Fibroblast of skin of right biceps (primary cell): Measurements from ENCODE around the gene CLEC10A.
"Not testable (repeated sequence)": the region's sequence is repeated elsewhere in the genome, so short reads cannot be mapped to it uniquely, and the experiment has no call there.

ENCODE experiments used
- DNase-seq: peaks from one replicate; pipeline ENCODE4 v3.0.0-alpha.2; 2013

The CLEC10A gene

GRCh38 chr17:7070712-7071111, 9.3 kb downstream of the CLEC10A start:
- DNase-seq: no peak

GRCh38 chr17:7068268-7068667, 11.8 kb downstream of the CLEC10A start:
- DNase-seq: no peak

GRCh38 chr17:7067198-7067597, 12.9 kb downstream of the CLEC10A start:
- DNase-seq: no peak

- DNase-seq: no peak
Measured at GRCh38 chr17:7064261-7064660, 15.8 kb downstream of the CLEC10A start.

GRCh38 chr17:7063518-7064094, 16.4 kb downstream of the CLEC10A start:
- no peak for DNase-seq

- peak; percentile 68 for DNase-seq
Measured at GRCh38 chr17:7060165-7060891, 19.7 kb downstream of the CLEC10A start.

GRCh38 chr17:7058831-7059447, 21.1 kb downstream of the CLEC10A start:
- no peak for DNase-seq

GRCh38 chr17:7056386-7056785, 23.7 kb downstream of the CLEC10A start:
- no peak for DNase-seq

GRCh38 chr17:7050583-7050982, 29.5 kb downstream of the CLEC10A start:
- not testable (repeated sequence) for DNase-seq

- DNase-seq: no peak
Measured at GRCh38 chr17:7048968-7049367, 31.1 kb downstream of the CLEC10A start.

- DNase-seq: no peak
Measured at GRCh38 chr17:7047566-7047965, 32.5 kb downstream of the CLEC10A start.

GRCh38 chr17:7046725-7047397, 33.2 kb downstream of the CLEC10A start:
- not testable (repeated sequence) for DNase-seq

GRCh38 chr17:7046127-7046724, 33.8 kb downstream of the CLEC10A start:
- no peak for DNase-seq

- DNase-seq: peak; percentile 71
Measured at GRCh38 chr17:7045492-7046126, 34.4 kb downstream of the CLEC10A start.

GRCh38 chr17:7043497-7044198, 36.4 kb downstream of the CLEC10A start, which contains the start of gene SLC16A11:
TSS of gene SLC16A11 (minus strand) at chr17:7044092. CDS start at chr17:7043513, 579 bp downstream.
- no peak for DNase-seq

- DNase-seq: no peak
Measured at GRCh38 chr17:7043182-7043496, 36.9 kb downstream of the CLEC10A start.

- DNase-seq: no peak
Measured at GRCh38 chr17:7042501-7043181, 37.4 kb downstream of the CLEC10A start.

- DNase-seq: no peak
Measured at GRCh38 chr17:7041607-7042500, 38.2 kb downstream of the CLEC10A start.

GRCh38 chr17:7039832-7040231, 40.2 kb downstream of the CLEC10A start:
- no peak for DNase-seq
